K562 treated with DMSO at 1 percent for 12 hours (cell line): ENCODE results near the gene SYNE2. TPM values are rescaled to one million over a fixed set of nuclear protein-coding genes. Genes with fewer than 3 reads are reported as not detected.

Experiments used
- total RNA-seq: library from RNA; unstranded; fragments of 300-600 nt; gene quantifications from 2 replicates; pipeline ENCODE4 v1.2.3, GENCODE V29; 2022; ENCODE audit not compliant: insufficient read depth

The SYNE2 gene, protein sequence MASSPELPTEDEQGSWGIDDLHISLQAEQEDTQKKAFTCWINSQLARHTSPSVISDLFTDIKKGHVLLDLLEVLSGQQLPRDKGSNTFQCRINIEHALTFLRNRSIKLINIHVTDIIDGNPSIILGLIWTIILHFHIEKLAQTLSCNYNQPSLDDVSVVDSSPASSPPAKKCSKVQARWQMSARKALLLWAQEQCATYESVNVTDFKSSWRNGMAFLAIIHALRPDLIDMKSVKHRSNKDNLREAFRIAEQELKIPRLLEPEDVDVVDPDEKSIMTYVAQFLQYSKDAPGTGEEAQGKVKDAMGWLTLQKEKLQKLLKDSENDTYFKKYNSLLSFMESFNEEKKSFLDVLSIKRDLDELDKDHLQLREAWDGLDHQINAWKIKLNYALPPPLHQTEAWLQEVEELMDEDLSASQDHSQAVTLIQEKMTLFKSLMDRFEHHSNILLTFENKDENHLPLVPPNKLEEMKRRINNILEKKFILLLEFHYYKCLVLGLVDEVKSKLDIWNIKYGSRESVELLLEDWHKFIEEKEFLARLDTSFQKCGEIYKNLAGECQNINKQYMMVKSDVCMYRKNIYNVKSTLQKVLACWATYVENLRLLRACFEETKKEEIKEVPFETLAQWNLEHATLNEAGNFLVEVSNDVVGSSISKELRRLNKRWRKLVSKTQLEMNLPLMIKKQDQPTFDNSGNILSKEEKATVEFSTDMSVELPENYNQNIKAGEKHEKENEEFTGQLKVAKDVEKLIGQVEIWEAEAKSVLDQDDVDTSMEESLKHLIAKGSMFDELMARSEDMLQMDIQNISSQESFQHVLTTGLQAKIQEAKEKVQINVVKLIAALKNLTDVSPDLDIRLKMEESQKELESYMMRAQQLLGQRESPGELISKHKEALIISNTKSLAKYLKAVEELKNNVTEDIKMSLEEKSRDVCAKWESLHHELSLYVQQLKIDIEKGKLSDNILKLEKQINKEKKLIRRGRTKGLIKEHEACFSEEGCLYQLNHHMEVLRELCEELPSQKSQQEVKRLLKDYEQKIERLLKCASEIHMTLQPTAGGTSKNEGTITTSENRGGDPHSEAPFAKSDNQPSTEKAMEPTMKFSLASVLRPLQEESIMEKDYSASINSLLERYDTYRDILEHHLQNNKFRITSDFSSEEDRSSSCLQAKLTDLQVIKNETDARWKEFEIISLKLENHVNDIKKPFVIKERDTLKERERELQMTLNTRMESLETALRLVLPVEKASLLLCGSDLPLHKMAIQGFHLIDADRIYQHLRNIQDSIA (N-terminal part only)
- total RNA-seq, result 0.54 TPM in 1 of 2 replicates, not detected in the other

GRCh38 chr14:63852817-63853731 is at the start of gene SYNE2:
TSS of gene SYNE2 (plus strand) at chr14:63853004. CDS start at chr14:63909149, 56,145 bp downstream.

Other genes with a start within 250 kb of the SYNE2 start
- gene WDR89, start 211.1 kb upstream of the SYNE2 start, total RNA-seq, result 2.6 and 4.4 TPM in 2 replicates
- 5.5 and 14.2 TPM in 2 replicates for gene SGPP1, start 124.9 kb upstream of the SYNE2 start, total RNA-seq